ENCODE measurements around the gene MAMDC4. TPM values are rescaled to one million over a fixed set of nuclear protein-coding genes. Genes with fewer than 3 reads are reported as not detected.
"Not testable (repeated sequence)": the region's sequence is repeated elsewhere in the genome, so short reads cannot be mapped to it uniquely, and the experiment has no call there.

MAMDC4 gene
- total RNA-seq, 2 donors from 2014 or later = 5.2 to 17.7 TPM

GRCh38 chr9:136880651-136881050 lies 28.5 kb downstream of the MAMDC4 start:
- no peak for DNase-seq (ENCODE audit: low spot score)
- Histone ChIP-seq H3K36me3 (no peaks in the 10 kb centered on the region), H3K4me3 (no peak overlapping the region), H3K9me3 (no peaks in the 10 kb centered on the region), H3K27ac (no peak overlapping the region), H3K27me3 (replicated peaks; ENCODE audit: insufficient read depth) (no peaks in the 10 kb centered on the region), H3K4me1 (replicated peaks) (no peaks in the 10 kb centered on the region)
- WGBS = 86% methylated on average over 11 of the region's 11 CpGs
- no peak for TF ChIP-seq POLR2AphosphoS5 (IDR thresholded peaks at IDR 0.05)
- no peak for TF ChIP-seq POLR2A (IDR thresholded peaks at IDR 0.05)
- no peak for TF ChIP-seq CTCF (IDR thresholded peaks at IDR 0.05)
- intact Hi-C loops (cut with DNase I) = no loop called here

- intact Hi-C loops (cut with DNase I) = no loop called here
- Histone ChIP-seq H3K36me3 (no peaks in the 10 kb centered on the region), H3K27ac (no peak overlapping the region), H3K4me3 (no peak overlapping the region), H3K9me3 (no peaks in the 10 kb centered on the region), H3K27me3 (replicated peaks; ENCODE audit: insufficient read depth) (no peaks in the 10 kb centered on the region), H3K4me1 (replicated peaks) (no peaks in the 10 kb centered on the region)
- DNase-seq (ENCODE audit: low spot score) = no peak
- 31% methylated on average over 9 of the region's 9 CpGs for WGBS
- no peak for TF ChIP-seq POLR2AphosphoS5 (IDR thresholded peaks at IDR 0.05)
- TF ChIP-seq POLR2A (IDR thresholded peaks at IDR 0.05) = no peak
- TF ChIP-seq CTCF (IDR thresholded peaks at IDR 0.05) = no peak
Observed at GRCh38 chr9:136881691-136882108, 29.6 kb downstream of the MAMDC4 start.

DNA sequence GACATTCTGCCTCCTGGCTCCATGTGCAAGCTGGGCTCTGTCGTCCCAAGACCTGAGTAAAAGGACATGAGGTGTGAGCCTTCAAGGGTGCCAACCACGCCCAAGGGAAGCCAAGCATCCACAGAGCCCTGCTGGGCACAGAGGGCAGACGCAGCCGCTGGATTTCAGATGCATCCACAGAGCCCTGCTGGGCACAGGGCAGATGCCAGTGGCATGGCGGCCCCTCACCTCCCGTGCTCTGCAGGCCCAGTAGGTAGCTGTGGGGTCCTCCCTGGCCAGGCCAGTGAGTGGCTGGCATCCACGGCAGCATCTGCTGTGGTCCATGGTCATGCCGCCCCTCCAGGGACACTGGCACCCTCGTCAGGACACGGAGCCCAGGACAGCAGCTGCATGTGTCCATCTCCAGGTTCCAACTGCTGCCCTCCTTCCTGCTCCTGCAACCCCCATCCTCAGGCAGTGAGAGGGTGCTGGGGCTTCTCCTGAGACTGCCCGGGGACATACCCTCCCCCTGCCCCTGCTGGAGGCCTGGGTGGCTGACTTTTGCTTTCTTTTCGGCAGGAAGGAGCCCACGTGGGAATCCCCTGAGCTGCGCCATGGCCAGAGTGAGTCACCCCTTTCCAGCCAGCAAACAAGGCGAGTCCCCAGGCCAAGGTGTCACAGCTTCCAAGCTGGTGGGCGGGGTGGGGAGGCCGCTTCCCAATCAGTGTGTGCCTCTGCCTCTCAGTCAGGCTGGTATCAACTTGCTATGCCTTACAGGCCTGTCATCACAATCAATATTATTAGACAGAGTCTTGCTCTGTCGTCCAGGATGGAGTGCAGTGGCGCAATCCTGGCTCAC lies 30.2 kb downstream of the MAMDC4 start:
- WGBS = 49% methylated on average over 14 of the region's 19 CpGs
- TF ChIP-seq POLR2AphosphoS5 (IDR thresholded peaks at IDR 0.05) (peak; percentile 16), POLR2A (IDR thresholded peaks at IDR 0.05) (no peak), CTCF (IDR thresholded peaks at IDR 0.05) (no peak)
- Histone ChIP-seq H3K27ac (no peak overlapping the region), H3K4me1 (replicated peaks) (peaks cover 2% of the 10 kb centered on the region), H3K27me3 (replicated peaks; ENCODE audit: insufficient read depth) (no peaks in the 10 kb centered on the region), H3K36me3 (no peaks in the 10 kb centered on the region), H3K4me3 (no peak overlapping the region), H3K9me3 (no peaks in the 10 kb centered on the region)
- intact Hi-C loops (cut with DNase I) = no loop called here
- no peak for DNase-seq (ENCODE audit: low spot score)

- DNase-seq (ENCODE audit: low spot score); H3K4me3 ChIP-seq; H3K4me1 ChIP-seq (replicated peaks); intact Hi-C loops (cut with DNase I); H3K36me3 ChIP-seq; H3K9me3 ChIP-seq; H3K27ac ChIP-seq; H3K27me3 ChIP-seq (replicated peaks; ENCODE audit: insufficient read depth): not testable (repeated sequence)
- 85% methylated on average over 9 of the region's 9 CpGs for WGBS
Observed at GRCh38 chr9:136882947-136883283, 30.8 kb downstream of the MAMDC4 start.

DNA sequence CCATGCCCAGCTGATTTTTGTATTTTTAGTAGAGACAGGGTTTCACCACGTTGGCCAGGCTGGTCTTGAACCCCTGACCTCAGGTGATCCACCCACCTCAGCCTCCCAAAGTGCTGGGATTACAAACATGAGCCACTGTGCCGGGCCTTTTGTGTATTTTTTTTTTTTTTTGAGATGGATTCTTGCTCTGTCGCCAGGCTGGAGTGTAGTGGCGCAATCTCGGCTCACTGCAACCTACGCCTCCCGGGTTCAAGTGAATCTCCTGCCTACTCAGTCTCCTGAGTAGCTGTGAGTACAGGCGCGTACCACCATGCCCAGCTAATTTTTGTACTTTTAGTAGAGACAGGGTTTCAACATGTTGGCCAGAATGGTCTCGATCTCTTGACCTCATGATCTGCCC lies 31.5 kb downstream of the MAMDC4 start:
- H3K4me3 ChIP-seq; H3K27me3 ChIP-seq (replicated peaks; ENCODE audit: insufficient read depth); H3K4me1 ChIP-seq (replicated peaks); DNase-seq (ENCODE audit: low spot score); H3K27ac ChIP-seq; H3K36me3 ChIP-seq; intact Hi-C loops (cut with DNase I); H3K9me3 ChIP-seq: not testable (repeated sequence)
- 86% methylated on average over 10 of the region's 10 CpGs for WGBS

GRCh38 chr9:136885950-136886578 lies 33.9 kb downstream of the MAMDC4 start, which contains the start of gene TRAF2:
Gene TRAF2 (plus strand): TSS chr9:136886516. CDS start chr9:136898741, 12,225 bp downstream.
- 2% methylated on average over 76 of the region's 88 CpGs for WGBS
- H3K4me1 ChIP-seq (replicated peaks) = peaks cover 2% of the 10 kb centered on the region
- H3K27ac ChIP-seq = peak within 1 kb of the TSS; percentile 72 to 80
- intact Hi-C loops (cut with DNase I) = no loop called here
- H3K4me3 ChIP-seq = peak within 1 kb of the TSS; percentile 93 to 99
- no peaks in the 10 kb centered on the region for H3K27me3 ChIP-seq (replicated peaks; ENCODE audit: insufficient read depth)
- no peaks in the 10 kb centered on the region for H3K36me3 ChIP-seq
- peak; percentile 98 for DNase-seq (ENCODE audit: low spot score)
- TF ChIP-seq CTCF (IDR thresholded peaks at IDR 0.05) = peak in 1 of 4 experiments; percentile 40
- TF ChIP-seq POLR2AphosphoS5 (IDR thresholded peaks at IDR 0.05) = peak; percentile 89
- TF ChIP-seq POLR2A (IDR thresholded peaks at IDR 0.05) = peak; percentile 77
- H3K9me3 ChIP-seq = no peaks in the 10 kb centered on the region

Data from prostate gland (tissue), 2 donors.